Thoracic aorta (tissue), 2 donors: ENCODE results near the gene GGTLC1. TPM values are rescaled to one million over a fixed set of nuclear protein-coding genes. Genes with fewer than 3 reads are reported as not detected.

Experiments used
- ATAC-seq: fragments of 150-250 bp; one replicate; pipeline ENCODE4 v1.8.0; 2017; ENCODE audit warnings: low read depth; ENCODE audit not compliant: insufficient number of reproducible peaks, low FRiP score
- DNase-seq: peaks from one replicate; pipeline ENCODE4 v3.0.0-alpha.2; 2020; ENCODE audit warnings: low spot score
- H3K27ac ChIP-seq, 2 donors: fragments of 200-600 bp; sonication (generic); 1 replicate in 1 of 2; 2 replicates in 1 of 2; pipeline ENCODE4 v1.5.1; 2016; ENCODE audit warnings: mild to moderate bottlenecking in 2 of 2, moderate library complexity in 2 of 2
- H3K27me3 ChIP-seq: fragments of 200-600 bp; sonication (generic); replicated peaks from 2 replicates; pipeline ENCODE4 v1.6.0; 2016; ENCODE audit warnings: mild to moderate bottlenecking; ENCODE audit not compliant: insufficient read depth
- H3K36me3 ChIP-seq: fragments of 200-600 bp; sonication (generic); one replicate; pipeline ENCODE4 v1.5.1; 2016
- H3K4me1 ChIP-seq, 2 donors: fragments of 200-600 bp; sonication (generic); 1 replicate in 1 of 2; 2 replicates in 1 of 2; pipeline versions ENCODE4 v1.5.1 to v1.6.0; 2016; ENCODE audit warnings: low read depth in 2 of 2, mild to moderate bottlenecking in 1 of 2; ENCODE audit not compliant: control insufficient read depth in 1 of 2
- H3K4me3 ChIP-seq: fragments of 200-600 bp; sonication (generic); 2 replicates; pipeline ENCODE4 v1.5.1; 2016; ENCODE audit warnings: mild to moderate bottlenecking
- H3K9me3 ChIP-seq: fragments of 200-600 bp; sonication (generic); 2 replicates; pipeline ENCODE4 v1.5.1; 2016
- total RNA-seq, 2 donors: library from RNA; depleted of rRNA; stranded (reverse); fragments of >200 nt; gene quantifications; one replicate each; pipeline versions ENCODE4 v1.1.0 to v1.2.3, GENCODE V29; 2016
- TF ChIP-seq, protein P1 (sequence below): fragments of 200-600 bp; sonication (generic); IDR thresholded peaks from one replicate; pipeline ENCODE4 v1.5.1; 2019; ENCODE audit warnings: antibody characterized with exemption

The GGTLC1 gene
- total RNA-seq, 2 donors from 2014 or later, result not detected

DNA sequence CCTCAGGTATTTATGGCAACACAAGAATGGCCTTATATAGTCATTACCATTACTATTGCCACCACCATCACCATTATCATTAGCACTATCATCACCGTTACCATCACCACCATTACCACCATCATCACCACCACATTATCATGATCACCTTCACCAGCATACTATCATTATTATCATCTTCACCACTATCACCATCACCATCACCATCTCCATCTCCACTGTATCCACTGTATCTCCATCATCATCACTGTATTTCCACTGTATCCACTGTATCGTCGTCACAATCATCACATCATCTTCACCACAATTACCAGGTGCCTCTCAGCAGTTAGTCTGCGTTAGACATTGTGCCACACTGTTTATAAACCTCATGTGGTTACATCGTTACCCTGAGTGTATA lies 45.3 kb downstream of the GGTLC1 start:
- TF ChIP-seq, protein P1, sequence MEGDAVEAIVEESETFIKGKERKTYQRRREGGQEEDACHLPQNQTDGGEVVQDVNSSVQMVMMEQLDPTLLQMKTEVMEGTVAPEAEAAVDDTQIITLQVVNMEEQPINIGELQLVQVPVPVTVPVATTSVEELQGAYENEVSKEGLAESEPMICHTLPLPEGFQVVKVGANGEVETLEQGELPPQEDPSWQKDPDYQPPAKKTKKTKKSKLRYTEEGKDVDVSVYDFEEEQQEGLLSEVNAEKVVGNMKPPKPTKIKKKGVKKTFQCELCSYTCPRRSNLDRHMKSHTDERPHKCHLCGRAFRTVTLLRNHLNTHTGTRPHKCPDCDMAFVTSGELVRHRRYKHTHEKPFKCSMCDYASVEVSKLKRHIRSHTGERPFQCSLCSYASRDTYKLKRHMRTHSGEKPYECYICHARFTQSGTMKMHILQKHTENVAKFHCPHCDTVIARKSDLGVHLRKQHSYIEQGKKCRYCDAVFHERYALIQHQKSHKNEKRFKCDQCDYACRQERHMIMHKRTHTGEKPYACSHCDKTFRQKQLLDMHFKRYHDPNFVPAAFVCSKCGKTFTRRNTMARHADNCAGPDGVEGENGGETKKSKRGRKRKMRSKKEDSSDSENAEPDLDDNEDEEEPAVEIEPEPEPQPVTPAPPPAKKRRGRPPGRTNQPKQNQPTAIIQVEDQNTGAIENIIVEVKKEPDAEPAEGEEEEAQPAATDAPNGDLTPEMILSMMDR, result no peak
- Histone ChIP-seq H3K9me3 (no peaks in the 10 kb centered on the region), H3K4me1 (no peaks in the 10 kb centered on the region), H3K27me3 (no peaks in the 10 kb centered on the region), H3K4me3 (no peak overlapping the region), H3K36me3 (no peaks in the 10 kb centered on the region), H3K27ac (no peak overlapping the region)
- DNase-seq (no peak), ATAC-seq (no peak)

- DNase-seq, result no peak
- Histone ChIP-seq H3K36me3 (no peaks in the 10 kb centered on the region), H3K4me1 (no peaks in the 10 kb centered on the region), H3K27ac (no peak overlapping the region), H3K4me3 (no peak overlapping the region), H3K9me3 (no peaks in the 10 kb centered on the region), H3K27me3 (no peaks in the 10 kb centered on the region)
- TF ChIP-seq, protein P1, result no peak
- no peak for ATAC-seq
Measured at GRCh38 chr20:23939641-23940040, 48.9 kb downstream of the GGTLC1 start.

DNA sequence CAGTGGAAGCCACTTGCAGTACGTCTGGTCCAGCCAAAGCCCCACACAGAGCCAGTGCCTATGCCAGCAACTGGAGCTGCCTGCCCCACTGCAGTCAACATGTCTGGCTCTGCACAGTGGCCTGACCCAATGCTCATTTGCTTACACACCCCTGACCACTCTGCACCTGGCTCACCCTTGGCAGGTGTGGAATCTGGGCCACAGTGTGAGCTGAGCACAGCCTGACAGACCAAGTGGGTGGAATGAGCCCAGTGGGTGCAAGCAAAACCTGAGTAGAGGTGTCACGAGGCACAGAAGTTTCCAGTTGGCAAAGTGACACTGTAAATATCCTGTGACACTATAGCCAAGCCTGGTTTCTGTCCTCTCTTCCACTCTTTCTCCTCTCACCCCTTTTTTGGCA lies 49.5 kb downstream of the GGTLC1 start:
- Histone ChIP-seq H3K4me3 (no peak overlapping the region), H3K36me3 (no peaks in the 10 kb centered on the region), H3K27ac (no peak overlapping the region), H3K9me3 (no peaks in the 10 kb centered on the region), H3K4me1 (no peaks in the 10 kb centered on the region), H3K27me3 (no peaks in the 10 kb centered on the region)
- DNase-seq, result no peak
- ATAC-seq, result no peak
- TF ChIP-seq, protein P1, result no peak

- DNase-seq (no peak), ATAC-seq (no peak)
- no peaks in the 10 kb centered on the region for H3K4me1 ChIP-seq
- H3K27ac ChIP-seq, result no peak overlapping the region
- no peaks in the 10 kb centered on the region for H3K9me3 ChIP-seq
- no peaks in the 10 kb centered on the region for H3K27me3 ChIP-seq
- no peak overlapping the region for H3K4me3 ChIP-seq
- TF ChIP-seq, protein P1, result no peak
- no peaks in the 10 kb centered on the region for H3K36me3 ChIP-seq
Measured at GRCh38 chr20:23938118-23938438, 50.5 kb downstream of the GGTLC1 start.

GRCh38 chr20:23937303-23938117 lies 51.1 kb downstream of the GGTLC1 start:
- Histone ChIP-seq H3K4me1 (no peaks in the 10 kb centered on the region), H3K27ac (no peak overlapping the region), H3K9me3 (no peaks in the 10 kb centered on the region), H3K27me3 (no peaks in the 10 kb centered on the region), H3K4me3 (no peak overlapping the region), H3K36me3 (no peaks in the 10 kb centered on the region)
- DNase-seq (no peak), ATAC-seq (no peak)
- TF ChIP-seq, protein P1, result peak; percentile 47

Other genes starting within 250 kb of the GGTLC1 start
- not detected for gene CST1, start 237.8 kb downstream of the GGTLC1 start, total RNA-seq
- gene CST2, start 162.1 kb downstream of the GGTLC1 start, total RNA-seq, result not detected
- gene CST5, start 109.0 kb downstream of the GGTLC1 start, total RNA-seq, result not detected